ENCODE measurements around the gene LY9.

DNA sequence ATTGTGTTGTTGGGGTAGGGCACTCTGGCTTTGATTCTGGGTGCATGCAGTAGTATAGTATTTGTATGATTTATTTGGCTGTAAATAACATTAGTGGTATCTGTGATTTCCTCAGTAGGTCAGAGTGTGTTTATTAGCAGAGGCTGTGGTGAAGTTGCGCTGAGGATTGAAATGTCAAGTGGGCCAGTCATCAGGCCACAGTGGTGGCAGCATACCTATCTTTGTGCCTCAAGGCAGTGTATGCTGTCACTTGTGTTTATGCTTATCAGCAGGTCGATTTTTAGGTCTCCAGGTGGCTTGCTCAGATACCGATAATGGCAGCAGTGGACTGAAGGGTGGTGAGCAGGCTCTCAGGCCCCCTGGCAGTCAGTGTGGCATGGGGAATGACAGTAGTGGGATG lies 11.3 kb downstream of the LY9 start:
- no peak for TF ChIP-seq POLR2A (IDR thresholded peaks at IDR 0.05)
- TF ChIP-seq, protein P1, sequence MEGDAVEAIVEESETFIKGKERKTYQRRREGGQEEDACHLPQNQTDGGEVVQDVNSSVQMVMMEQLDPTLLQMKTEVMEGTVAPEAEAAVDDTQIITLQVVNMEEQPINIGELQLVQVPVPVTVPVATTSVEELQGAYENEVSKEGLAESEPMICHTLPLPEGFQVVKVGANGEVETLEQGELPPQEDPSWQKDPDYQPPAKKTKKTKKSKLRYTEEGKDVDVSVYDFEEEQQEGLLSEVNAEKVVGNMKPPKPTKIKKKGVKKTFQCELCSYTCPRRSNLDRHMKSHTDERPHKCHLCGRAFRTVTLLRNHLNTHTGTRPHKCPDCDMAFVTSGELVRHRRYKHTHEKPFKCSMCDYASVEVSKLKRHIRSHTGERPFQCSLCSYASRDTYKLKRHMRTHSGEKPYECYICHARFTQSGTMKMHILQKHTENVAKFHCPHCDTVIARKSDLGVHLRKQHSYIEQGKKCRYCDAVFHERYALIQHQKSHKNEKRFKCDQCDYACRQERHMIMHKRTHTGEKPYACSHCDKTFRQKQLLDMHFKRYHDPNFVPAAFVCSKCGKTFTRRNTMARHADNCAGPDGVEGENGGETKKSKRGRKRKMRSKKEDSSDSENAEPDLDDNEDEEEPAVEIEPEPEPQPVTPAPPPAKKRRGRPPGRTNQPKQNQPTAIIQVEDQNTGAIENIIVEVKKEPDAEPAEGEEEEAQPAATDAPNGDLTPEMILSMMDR (IDR thresholded peaks at IDR 0.05), result no peak

All from right lobe of liver (tissue), 4 donors.